K562 (cell line): ENCODE results near the gene ZNF229. TPM values are rescaled to one million over a fixed set of nuclear protein-coding genes. Genes with fewer than 3 reads are reported as not detected.

Experiments
- DIDO1 ChIP-seq: fragments of 450-650 bp; IDR thresholded peaks from 2 replicates; pipeline ENCODE4 v1.6.1; 2016; ENCODE audit warnings: low read depth, missing biosample characterization, missing genetic modification characterization
- polyA plus RNA-seq, 8 experiments: library from polyadenylated mRNA; depleted of rRNA in 4 of 8; stranded (reverse) in 5 of 8; unstranded in 3 of 8; fragments of >200 nt; fragmentation: Nextera tagmentation in 2 of 8; fragmentation: Illumina TruSeq in 1 of 8; extraction: Ambion mirVana in 2 of 8; extraction: Trizol in 1 of 8; gene quantifications; 2 replicates each; pipeline versions ENCODE4 v1.2.1 to v1.2.3, GENCODE V29; 2011 to 2014; ENCODE audit warnings: inconsistent platforms in 1 of 8, missing spikeins in 1 of 8
- total RNA-seq, 7 experiments: library from RNA; depleted of rRNA in 6 of 7; stranded (reverse); fragments of >200 nt in 6 of 7; fragmentation: Illumina TruSeq in 2 of 7; extraction: Trizol in 2 of 7; gene quantifications; 2 replicates each; pipeline versions ENCODE4 v1.2.1 to v1.2.3, GENCODE V29; 2011 to 2021; ENCODE audit warnings: low replicate concordance in 1 of 7
- TF ChIP-seq, protein P1 (sequence below): fragments of 450-650 bp; IDR thresholded peaks from 2 replicates; pipeline ENCODE4 v1.6.1; 2016; ENCODE audit warnings: mild to moderate bottlenecking, moderate library complexity
- TF ChIP-seq, protein P2 (sequence below), 2 experiments: fragments of 450-650 bp in 1 of 2; sonication (generic) in 1 of 2; formaldehyde crosslinking in 1 of 2; IDR thresholded peaks; 2 replicates each; pipeline versions ENCODE4 v1.7.1 to v1.9.0; 2016 to 2022; ENCODE audit warnings: inconsistent platforms in 1 of 2, mild to moderate bottlenecking in 1 of 2, missing genetic modification reagents in 1 of 2
- TF ChIP-seq, protein P3 (sequence below): fragments of 250-450 bp; sonication (Bioruptor Pico); IDR thresholded peaks from 2 replicates; pipeline ENCODE4 v1.9.0; 2021; ENCODE audit warnings: mild to moderate bottlenecking

Gene ZNF229
- total and polyA plus RNA-seq, 9 of the 15 experiments (the other 6 are each of a cell fraction or from before 2014, with no cell fraction given), result 0.31 to 2.4 (median 0.74) TPM

DNA sequence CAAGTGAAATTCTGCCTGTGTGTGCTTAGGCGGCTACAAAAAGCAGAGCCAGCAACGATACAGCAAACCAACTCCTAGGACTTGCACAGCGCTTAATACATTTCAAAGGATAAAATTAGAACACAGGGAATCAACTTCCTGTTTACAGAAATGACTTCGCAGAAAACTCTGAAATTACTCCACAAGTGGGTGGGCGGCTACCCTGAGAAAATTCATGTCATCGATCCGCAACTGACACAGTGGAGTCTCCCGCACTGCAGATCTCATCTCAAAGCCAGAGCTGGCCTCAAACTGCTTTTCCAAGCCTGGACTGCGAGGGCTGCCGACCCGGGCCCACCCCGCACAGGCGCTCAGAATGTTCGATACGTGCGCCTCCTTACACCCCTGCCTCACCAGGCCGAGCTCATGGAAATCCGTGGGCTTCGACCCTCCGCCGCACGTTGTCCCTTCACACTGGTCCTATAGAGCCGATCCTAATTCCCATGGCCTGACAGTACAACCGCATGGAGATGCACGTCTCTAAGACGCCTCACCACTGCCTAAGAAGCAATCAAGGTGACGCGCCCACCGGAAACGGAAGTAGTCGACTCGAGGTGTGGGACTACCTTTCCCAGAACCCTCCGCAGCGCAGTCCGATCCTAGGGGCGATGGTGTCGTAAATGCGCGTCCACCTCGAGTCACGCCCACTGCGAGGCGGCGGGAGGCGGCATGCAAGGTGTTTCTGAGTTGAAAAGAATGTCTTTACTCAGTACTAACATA lies at the start of gene ZNF229 (continued):
- TF ChIP-seq, protein P1, sequence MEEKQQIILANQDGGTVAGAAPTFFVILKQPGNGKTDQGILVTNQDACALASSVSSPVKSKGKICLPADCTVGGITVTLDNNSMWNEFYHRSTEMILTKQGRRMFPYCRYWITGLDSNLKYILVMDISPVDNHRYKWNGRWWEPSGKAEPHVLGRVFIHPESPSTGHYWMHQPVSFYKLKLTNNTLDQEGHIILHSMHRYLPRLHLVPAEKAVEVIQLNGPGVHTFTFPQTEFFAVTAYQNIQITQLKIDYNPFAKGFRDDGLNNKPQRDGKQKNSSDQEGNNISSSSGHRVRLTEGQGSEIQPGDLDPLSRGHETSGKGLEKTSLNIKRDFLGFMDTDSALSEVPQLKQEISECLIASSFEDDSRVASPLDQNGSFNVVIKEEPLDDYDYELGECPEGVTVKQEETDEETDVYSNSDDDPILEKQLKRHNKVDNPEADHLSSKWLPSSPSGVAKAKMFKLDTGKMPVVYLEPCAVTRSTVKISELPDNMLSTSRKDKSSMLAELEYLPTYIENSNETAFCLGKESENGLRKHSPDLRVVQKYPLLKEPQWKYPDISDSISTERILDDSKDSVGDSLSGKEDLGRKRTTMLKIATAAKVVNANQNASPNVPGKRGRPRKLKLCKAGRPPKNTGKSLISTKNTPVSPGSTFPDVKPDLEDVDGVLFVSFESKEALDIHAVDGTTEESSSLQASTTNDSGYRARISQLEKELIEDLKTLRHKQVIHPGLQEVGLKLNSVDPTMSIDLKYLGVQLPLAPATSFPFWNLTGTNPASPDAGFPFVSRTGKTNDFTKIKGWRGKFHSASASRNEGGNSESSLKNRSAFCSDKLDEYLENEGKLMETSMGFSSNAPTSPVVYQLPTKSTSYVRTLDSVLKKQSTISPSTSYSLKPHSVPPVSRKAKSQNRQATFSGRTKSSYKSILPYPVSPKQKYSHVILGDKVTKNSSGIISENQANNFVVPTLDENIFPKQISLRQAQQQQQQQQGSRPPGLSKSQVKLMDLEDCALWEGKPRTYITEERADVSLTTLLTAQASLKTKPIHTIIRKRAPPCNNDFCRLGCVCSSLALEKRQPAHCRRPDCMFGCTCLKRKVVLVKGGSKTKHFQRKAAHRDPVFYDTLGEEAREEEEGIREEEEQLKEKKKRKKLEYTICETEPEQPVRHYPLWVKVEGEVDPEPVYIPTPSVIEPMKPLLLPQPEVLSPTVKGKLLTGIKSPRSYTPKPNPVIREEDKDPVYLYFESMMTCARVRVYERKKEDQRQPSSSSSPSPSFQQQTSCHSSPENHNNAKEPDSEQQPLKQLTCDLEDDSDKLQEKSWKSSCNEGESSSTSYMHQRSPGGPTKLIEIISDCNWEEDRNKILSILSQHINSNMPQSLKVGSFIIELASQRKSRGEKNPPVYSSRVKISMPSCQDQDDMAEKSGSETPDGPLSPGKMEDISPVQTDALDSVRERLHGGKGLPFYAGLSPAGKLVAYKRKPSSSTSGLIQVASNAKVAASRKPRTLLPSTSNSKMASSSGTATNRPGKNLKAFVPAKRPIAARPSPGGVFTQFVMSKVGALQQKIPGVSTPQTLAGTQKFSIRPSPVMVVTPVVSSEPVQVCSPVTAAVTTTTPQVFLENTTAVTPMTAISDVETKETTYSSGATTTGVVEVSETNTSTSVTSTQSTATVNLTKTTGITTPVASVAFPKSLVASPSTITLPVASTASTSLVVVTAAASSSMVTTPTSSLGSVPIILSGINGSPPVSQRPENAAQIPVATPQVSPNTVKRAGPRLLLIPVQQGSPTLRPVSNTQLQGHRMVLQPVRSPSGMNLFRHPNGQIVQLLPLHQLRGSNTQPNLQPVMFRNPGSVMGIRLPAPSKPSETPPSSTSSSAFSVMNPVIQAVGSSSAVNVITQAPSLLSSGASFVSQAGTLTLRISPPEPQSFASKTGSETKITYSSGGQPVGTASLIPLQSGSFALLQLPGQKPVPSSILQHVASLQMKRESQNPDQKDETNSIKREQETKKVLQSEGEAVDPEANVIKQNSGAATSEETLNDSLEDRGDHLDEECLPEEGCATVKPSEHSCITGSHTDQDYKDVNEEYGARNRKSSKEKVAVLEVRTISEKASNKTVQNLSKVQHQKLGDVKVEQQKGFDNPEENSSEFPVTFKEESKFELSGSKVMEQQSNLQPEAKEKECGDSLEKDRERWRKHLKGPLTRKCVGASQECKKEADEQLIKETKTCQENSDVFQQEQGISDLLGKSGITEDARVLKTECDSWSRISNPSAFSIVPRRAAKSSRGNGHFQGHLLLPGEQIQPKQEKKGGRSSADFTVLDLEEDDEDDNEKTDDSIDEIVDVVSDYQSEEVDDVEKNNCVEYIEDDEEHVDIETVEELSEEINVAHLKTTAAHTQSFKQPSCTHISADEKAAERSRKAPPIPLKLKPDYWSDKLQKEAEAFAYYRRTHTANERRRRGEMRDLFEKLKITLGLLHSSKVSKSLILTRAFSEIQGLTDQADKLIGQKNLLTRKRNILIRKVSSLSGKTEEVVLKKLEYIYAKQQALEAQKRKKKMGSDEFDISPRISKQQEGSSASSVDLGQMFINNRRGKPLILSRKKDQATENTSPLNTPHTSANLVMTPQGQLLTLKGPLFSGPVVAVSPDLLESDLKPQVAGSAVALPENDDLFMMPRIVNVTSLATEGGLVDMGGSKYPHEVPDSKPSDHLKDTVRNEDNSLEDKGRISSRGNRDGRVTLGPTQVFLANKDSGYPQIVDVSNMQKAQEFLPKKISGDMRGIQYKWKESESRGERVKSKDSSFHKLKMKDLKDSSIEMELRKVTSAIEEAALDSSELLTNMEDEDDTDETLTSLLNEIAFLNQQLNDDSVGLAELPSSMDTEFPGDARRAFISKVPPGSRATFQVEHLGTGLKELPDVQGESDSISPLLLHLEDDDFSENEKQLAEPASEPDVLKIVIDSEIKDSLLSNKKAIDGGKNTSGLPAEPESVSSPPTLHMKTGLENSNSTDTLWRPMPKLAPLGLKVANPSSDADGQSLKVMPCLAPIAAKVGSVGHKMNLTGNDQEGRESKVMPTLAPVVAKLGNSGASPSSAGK, result peak; percentile 59; the same call in 1 of the 2 replicates
- TF ChIP-seq, protein P2, sequence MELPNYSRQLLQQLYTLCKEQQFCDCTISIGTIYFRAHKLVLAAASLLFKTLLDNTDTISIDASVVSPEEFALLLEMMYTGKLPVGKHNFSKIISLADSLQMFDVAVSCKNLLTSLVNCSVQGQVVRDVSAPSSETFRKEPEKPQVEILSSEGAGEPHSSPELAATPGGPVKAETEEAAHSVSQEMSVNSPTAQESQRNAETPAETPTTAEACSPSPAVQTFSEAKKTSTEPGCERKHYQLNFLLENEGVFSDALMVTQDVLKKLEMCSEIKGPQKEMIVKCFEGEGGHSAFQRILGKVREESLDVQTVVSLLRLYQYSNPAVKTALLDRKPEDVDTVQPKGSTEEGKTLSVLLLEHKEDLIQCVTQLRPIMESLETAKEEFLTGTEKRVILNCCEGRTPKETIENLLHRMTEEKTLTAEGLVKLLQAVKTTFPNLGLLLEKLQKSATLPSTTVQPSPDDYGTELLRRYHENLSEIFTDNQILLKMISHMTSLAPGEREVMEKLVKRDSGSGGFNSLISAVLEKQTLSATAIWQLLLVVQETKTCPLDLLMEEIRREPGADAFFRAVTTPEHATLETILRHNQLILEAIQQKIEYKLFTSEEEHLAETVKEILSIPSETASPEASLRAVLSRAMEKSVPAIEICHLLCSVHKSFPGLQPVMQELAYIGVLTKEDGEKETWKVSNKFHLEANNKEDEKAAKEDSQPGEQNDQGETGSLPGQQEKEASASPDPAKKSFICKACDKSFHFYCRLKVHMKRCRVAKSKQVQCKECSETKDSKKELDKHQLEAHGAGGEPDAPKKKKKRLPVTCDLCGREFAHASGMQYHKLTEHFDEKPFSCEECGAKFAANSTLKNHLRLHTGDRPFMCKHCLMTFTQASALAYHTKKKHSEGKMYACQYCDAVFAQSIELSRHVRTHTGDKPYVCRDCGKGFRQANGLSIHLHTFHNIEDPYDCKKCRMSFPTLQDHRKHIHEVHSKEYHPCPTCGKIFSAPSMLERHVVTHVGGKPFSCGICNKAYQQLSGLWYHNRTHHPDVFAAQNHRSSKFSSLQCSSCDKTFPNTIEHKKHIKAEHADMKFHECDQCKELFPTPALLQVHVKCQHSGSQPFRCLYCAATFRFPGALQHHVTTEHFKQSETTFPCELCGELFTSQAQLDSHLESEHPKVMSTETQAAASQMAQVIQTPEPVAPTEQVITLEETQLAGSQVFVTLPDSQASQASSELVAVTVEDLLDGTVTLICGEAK (IDR thresholded peaks at IDR 0.05), result peak; percentile 90
- TF ChIP-seq, protein P2 (CRISPR knock-in tag; IDR thresholded peaks at IDR 0.05), result no peak
- TF ChIP-seq DIDO1, result peak; percentile 43; the same call in 1 of the 2 replicates
- TF ChIP-seq, protein P3, sequence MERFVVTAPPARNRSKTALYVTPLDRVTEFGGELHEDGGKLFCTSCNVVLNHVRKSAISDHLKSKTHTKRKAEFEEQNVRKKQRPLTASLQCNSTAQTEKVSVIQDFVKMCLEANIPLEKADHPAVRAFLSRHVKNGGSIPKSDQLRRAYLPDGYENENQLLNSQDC (CRISPR knock-in tag), result no peak
